Body of pancreas (tissue), 4 donors: Measurements from ENCODE around the gene LYST. TPM values are rescaled to one million over a fixed set of nuclear protein-coding genes. Genes with fewer than 3 reads are reported as not detected.
"Not testable (repeated sequence)": the region's sequence is repeated elsewhere in the genome, so short reads cannot be mapped to it uniquely, and the experiment has no call there.

Source experiments
- ATAC-seq: fragments of 150-250 bp; one replicate; pipeline ENCODE4 v1.9.1; 2016
- DNase-seq, 4 donors: peaks; one replicate each; pipeline ENCODE4 v3.0.0-alpha.2; 2019
- H3K27ac ChIP-seq, 4 donors: fragments of 200-600 bp; sonication (generic); 1 replicate in 3 of 4; 2 replicates in 1 of 4; pipeline versions ENCODE4 v1.5.1 to v1.6.1; 2016 to 2019; ENCODE audit warnings: mild to moderate bottlenecking in 1 of 4, mixed read lengths in 1 of 4, moderate library complexity in 1 of 4
- H3K27me3 ChIP-seq, 2 donors: fragments of 200-600 bp; sonication (generic); one replicate each; pipeline ENCODE4 v1.6.0; 2016; ENCODE audit warnings: mild to moderate bottlenecking in 1 of 2
- H3K36me3 ChIP-seq, 2 donors: fragments of 200-600 bp; sonication (generic); replicated peaks in 1 of 2; 2 replicates each; pipeline ENCODE4 v1.5.1; 2016; ENCODE audit warnings: low read depth in 2 of 2; ENCODE audit not compliant: insufficient read depth in 1 of 2
- H3K4me1 ChIP-seq: fragments of 200-600 bp; sonication (generic); one replicate; pipeline ENCODE4 v1.6.0; 2016
- H3K4me3 ChIP-seq, 2 donors: fragments of 200-600 bp; sonication (generic); 1 replicate in 1 of 2; 2 replicates in 1 of 2; pipeline ENCODE4 v1.5.1; 2016 to 2019
- H3K9me3 ChIP-seq, 3 donors: fragments of 200-600 bp; sonication (generic); 1 replicate in 2 of 3; 2 replicates in 1 of 3; pipeline ENCODE4 v1.5.1; 2016
- CTCF ChIP-seq, 7 experiments: fragments of 450-650 bp in 4 of 7; fragments of 200-600 bp in 3 of 7; sonication (generic) in 3 of 7; IDR thresholded peaks; one replicate each; pipeline ENCODE4 v1.5.1; 2016 to 2019; ENCODE audit warnings: antibody characterized with exemption in 7 of 7
- POLR2A ChIP-seq, 3 donors: fragments of 450-650 bp; IDR thresholded peaks; one replicate each; pipeline ENCODE4 v1.6.1; 2016; ENCODE audit warnings: antibody characterized with exemption in 3 of 3, mild to moderate bottlenecking in 2 of 3
- WGBS, 2 donors: methylation state at CpG; one replicate each; pipeline ENCODE4 v1.1.5; 2017; 5-methylcytosine and 5-hydroxymethylcytosine counted together
- intact Hi-C: fragments of 100-400 bp; cut with DNase I; formaldehyde crosslinking; loops from one replicate; pipeline ENCODE4 v1.15.1; 2023
- total RNA-seq, 2 donors: library from RNA; depleted of rRNA; stranded (reverse); fragments of >200 nt; gene quantifications; one replicate each; pipeline ENCODE4 v1.1.0, GENCODE V29; 2016

Gene LYST
- total RNA-seq, 2 donors from 2014 or later: 16.5 to 21.0 TPM

- Histone ChIP-seq H3K27me3 (no peaks in the 10 kb centered on the region), H3K9me3 (no peaks in the 10 kb centered on the region), H3K36me3 (no peaks in the 10 kb centered on the region), H3K4me3 (no peak overlapping the region), H3K27ac (no peak overlapping the region), H3K4me1 (peaks cover under 1% of the 10 kb centered on the region)
- DNase-seq (no peak), ATAC-seq (no peak)
- 58 to 63% methylated on average over 11 of the region's 11 CpGs for WGBS, 2 donors
- TF ChIP-seq POLR2A (IDR thresholded peaks at IDR 0.05): no peak
- TF ChIP-seq CTCF (IDR thresholded peaks at IDR 0.05): no peak
- intact Hi-C loops: no loop called here
Observed at GRCh38 chr1:235642943-235643371, 223.7 kb downstream of the LYST start.

GRCh38 chr1:235642011-235642942, 224.4 kb downstream of the LYST start:
- Histone ChIP-seq H3K4me1 (no peaks in the 10 kb centered on the region), H3K27ac (no peak overlapping the region), H3K36me3 (no peaks in the 10 kb centered on the region), H3K4me3 (no peak overlapping the region), H3K27me3 (no peaks in the 10 kb centered on the region), H3K9me3 (no peaks in the 10 kb centered on the region)
- intact Hi-C loops: no loop called here
- peak in 1 of 4 donors; percentile 39 for DNase-seq
- no peak for ATAC-seq
- WGBS, 2 donors: 38 to 76% methylated on average over 46 to 47 of the region's 47 CpGs
- TF ChIP-seq POLR2A (IDR thresholded peaks at IDR 0.05): no peak
- no peak for TF ChIP-seq CTCF (IDR thresholded peaks at IDR 0.05)

- DNase-seq: no peak
- intact Hi-C loops: no loop called here
- Histone ChIP-seq H3K27ac (no peak overlapping the region), H3K9me3 (no peaks in the 10 kb centered on the region), H3K27me3 (no peaks in the 10 kb centered on the region), H3K4me3 (no peak overlapping the region), H3K4me1 (no peaks in the 10 kb centered on the region), H3K36me3 (no peaks in the 10 kb centered on the region)
- no peak for ATAC-seq
- 82 to 85% methylated on average over 12 of the region's 12 CpGs for WGBS, 2 donors
- no peak for TF ChIP-seq POLR2A (IDR thresholded peaks at IDR 0.05)
- TF ChIP-seq CTCF (IDR thresholded peaks at IDR 0.05): no peak
Observed at GRCh38 chr1:235640580-235640979, 226.1 kb downstream of the LYST start.

- ATAC-seq (no peak), DNase-seq (no peak)
- intact Hi-C loops: no loop called here
- Histone ChIP-seq H3K9me3 (no peaks in the 10 kb centered on the region), H3K27me3 (no peaks in the 10 kb centered on the region), H3K27ac (no peak overlapping the region), H3K4me3 (no peak overlapping the region), H3K4me1 (no peaks in the 10 kb centered on the region), H3K36me3 (no peaks in the 10 kb centered on the region)
- WGBS, 2 donors: 73 to 78% methylated on average over 13 to 14 of the region's 14 CpGs
- no peak for TF ChIP-seq POLR2A (IDR thresholded peaks at IDR 0.05)
- no peak for TF ChIP-seq CTCF (IDR thresholded peaks at IDR 0.05)
Observed at GRCh38 chr1:235639226-235640205, 227.2 kb downstream of the LYST start.

- ATAC-seq, intact Hi-C loops, H3K9me3 ChIP-seq, H3K27me3 ChIP-seq, H3K4me3 ChIP-seq, H3K36me3 ChIP-seq, DNase-seq, H3K27ac ChIP-seq, H3K4me1 ChIP-seq: not testable (repeated sequence)
- 90 to 94% methylated on average over 2 of the region's 2 CpGs for WGBS, 2 donors
Observed at GRCh38 chr1:235638612-235639011, 228.1 kb downstream of the LYST start.
